ENCODE results near the gene CPT1C. TPM values are rescaled to one million over a fixed set of nuclear protein-coding genes. Genes with fewer than 3 reads are reported as not detected.

CPT1C gene
- 8.9 and 10.1 TPM in 2 replicates for polyA plus RNA-seq (2013)

GRCh38 chr19:49690656-49691242 is at the start of gene CPT1C:
Gene CPT1C, plus strand, starts transcription at chr19:49691116. Its CDS starts 1,137 bp downstream, at chr19:49692253.
- no peak within 1 kb of the TSS for H3K27ac ChIP-seq (ENCODE audit: low read depth, low read length)
- no peak within 1 kb of the TSS for H2BK5ac ChIP-seq (ENCODE audit: low read depth, low read length, poor library complexity)
- H3K9ac ChIP-seq (ENCODE audit: low read length) = peak within 1 kb of the TSS; percentile 18
- no peak within 1 kb of the TSS for H2BK12ac ChIP-seq (ENCODE audit: low read length)
- H2AFZ ChIP-seq (ENCODE audit: insufficient read depth, low read length, poor library complexity) = peak within 1 kb of the TSS; percentile 58
- peaks cover 28 to 29% of the 10 kb centered on the region in 2 experiments for H3K36me3 ChIP-seq (ENCODE audit: control insufficient read depth in 1 of 2, insufficient read depth in 2 of 2, low read length in 2 of 2)
- peak within 1 kb of the TSS; percentile 39 for H2AK5ac ChIP-seq (ENCODE audit: low read length)
- peak within 1 kb of the TSS; percentile 74 for H4K8ac ChIP-seq (ENCODE audit: low read depth, low read length)
- no CpG with 5 or more reads among the region's 38 CpGs for WGBS (ENCODE audit: extremely low coverage, insufficient coverage, insufficient read length)
- no peak within 1 kb of the TSS for H4K91ac ChIP-seq (ENCODE audit: low read depth, low read length)
- H3K79me2 ChIP-seq (ENCODE audit: control insufficient read depth, insufficient read depth, low read length, poor library complexity) = no peaks in the 10 kb centered on the region
- peak within 1 kb of the TSS; percentile 12 for H3K4ac ChIP-seq (ENCODE audit: low read depth, low read length)
- no peak within 1 kb of the TSS for H2BK120ac ChIP-seq (ENCODE audit: insufficient read depth, low read length, poor library complexity)
- peak within 1 kb of the TSS; percentile 64 for H3K4me2 ChIP-seq (ENCODE audit: low read length)
- H3K4me3 ChIP-seq (ENCODE audit: low read depth, low read length) = peak within 1 kb of the TSS; percentile 38
- peak within 1 kb of the TSS; percentile 29 for H4K12ac ChIP-seq (ENCODE audit: low read depth, low read length)
- no peak within 1 kb of the TSS for H3K18ac ChIP-seq (ENCODE audit: low read length)
- no peaks in the 10 kb centered on the region for H3K9me3 ChIP-seq (ENCODE audit: insufficient read depth, low read depth, low read length)
- peaks cover 3% of the 10 kb centered on the region for H3K79me1 ChIP-seq (ENCODE audit: low read length)
- H3K4me1 ChIP-seq (ENCODE audit: control insufficient read depth in 1 of 2, insufficient read depth in 2 of 2, low read length in 2 of 2) = peaks cover 12 to 20% of the 10 kb centered on the region in 2 experiments
- DNase-seq = peak in 1 of 2 donors; percentile 37
- H3K14ac ChIP-seq (ENCODE audit: low read length) = peak within 1 kb of the TSS; percentile 27
- no peak within 1 kb of the TSS for H3K23ac ChIP-seq (ENCODE audit: low read length)
- no peaks in the 10 kb centered on the region for H3K27me3 ChIP-seq (ENCODE audit: insufficient read depth, low read length)

DNA sequence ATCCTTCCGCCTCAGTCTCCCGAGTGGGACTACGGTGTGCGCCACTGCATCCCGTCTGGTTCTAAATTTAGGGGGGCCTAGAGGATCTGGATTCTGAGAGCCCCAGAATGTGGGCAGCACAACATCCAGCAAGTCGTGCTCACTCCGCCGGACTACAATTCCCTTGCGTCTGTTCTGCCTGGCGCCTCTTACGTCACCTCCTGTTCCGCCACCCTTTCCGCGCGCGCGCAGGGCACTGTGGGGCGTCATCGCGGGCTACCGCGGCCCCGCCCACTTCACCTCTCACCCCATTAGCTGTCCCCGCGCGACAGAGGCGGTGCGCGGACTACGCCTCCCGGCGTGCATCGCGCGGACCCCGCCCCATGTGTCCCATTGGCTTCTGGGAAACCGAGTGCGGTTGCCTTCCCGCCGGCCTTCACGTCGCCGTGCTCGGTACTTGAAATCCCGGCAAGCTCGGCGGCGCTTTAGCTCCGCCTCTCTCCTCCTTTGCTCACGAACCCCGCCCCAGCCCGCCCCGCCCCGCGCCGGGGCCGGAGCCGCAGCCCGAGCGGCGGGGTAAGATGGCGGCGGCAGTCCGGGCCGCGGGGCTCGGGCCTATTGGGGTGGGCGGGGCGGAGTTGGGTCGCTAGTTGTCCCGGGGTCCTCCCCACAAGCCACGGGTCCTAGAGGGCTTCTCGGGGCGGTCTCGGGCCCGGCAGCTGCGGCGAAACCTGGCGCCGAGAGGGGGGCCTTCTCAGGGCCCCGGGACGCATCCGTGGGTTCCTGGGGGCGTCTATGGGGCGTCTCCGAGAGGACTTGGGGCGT is 49.0 kb upstream of the CPT1C start, which contains the start of gene SCAF1:
Gene SCAF1 (plus strand): TSS at position 522 of the 804 bp plus-strand sequence. CDS start 2,818 bp downstream, outside the sequence.
- peak within 1 kb of the TSS; percentile 92 for H4K12ac ChIP-seq (ENCODE audit: low read depth, low read length)
- H3K9ac ChIP-seq (ENCODE audit: low read length) = peak within 1 kb of the TSS; percentile 97
- H4K91ac ChIP-seq (ENCODE audit: low read depth, low read length) = peak within 1 kb of the TSS; percentile 99
- H3K9me3 ChIP-seq (ENCODE audit: insufficient read depth, low read depth, low read length) = no peaks in the 10 kb centered on the region
- H3K36me3 ChIP-seq (ENCODE audit: control insufficient read depth in 1 of 2, insufficient read depth in 2 of 2, low read length in 2 of 2) = peaks cover 25% of the 10 kb centered on the region in 2 experiments
- H3K27ac ChIP-seq (ENCODE audit: low read depth, low read length) = peak within 1 kb of the TSS; percentile 100
- H4K8ac ChIP-seq (ENCODE audit: low read depth, low read length) = peak within 1 kb of the TSS; percentile 93
- peak within 1 kb of the TSS; percentile 86 for H2BK12ac ChIP-seq (ENCODE audit: low read length)
- no peak within 1 kb of the TSS for H3K23ac ChIP-seq (ENCODE audit: low read length)
- H3K14ac ChIP-seq (ENCODE audit: low read length) = peak within 1 kb of the TSS; percentile 97
- peaks cover 23% of the 10 kb centered on the region for H3K79me1 ChIP-seq (ENCODE audit: low read length)
- peak within 1 kb of the TSS; percentile 97 for H2AK5ac ChIP-seq (ENCODE audit: low read length)
- H3K18ac ChIP-seq (ENCODE audit: low read length) = peak within 1 kb of the TSS; percentile 74
- H3K79me2 ChIP-seq (ENCODE audit: control insufficient read depth, insufficient read depth, low read length, poor library complexity) = peaks cover 18% of the 10 kb centered on the region
- DNase-seq = peak; percentile 99
- H3K4ac ChIP-seq (ENCODE audit: low read depth, low read length) = peak within 1 kb of the TSS; percentile 96
- H2AFZ ChIP-seq (ENCODE audit: insufficient read depth, low read length, poor library complexity) = peak within 1 kb of the TSS; percentile 21
- peak within 1 kb of the TSS; percentile 89 for H3K4me3 ChIP-seq (ENCODE audit: low read depth, low read length)
- H2BK120ac ChIP-seq (ENCODE audit: insufficient read depth, low read length, poor library complexity) = peak within 1 kb of the TSS; percentile 98
- no peaks in the 10 kb centered on the region for H3K27me3 ChIP-seq (ENCODE audit: insufficient read depth, low read length)
- H3K4me2 ChIP-seq (ENCODE audit: low read length) = peak within 1 kb of the TSS; percentile 85
- WGBS (ENCODE audit: extremely low coverage, insufficient coverage, insufficient read length) = no CpG with 5 or more reads among the region's 87 CpGs
- H3K4me1 ChIP-seq (ENCODE audit: control insufficient read depth in 1 of 2, insufficient read depth in 2 of 2, low read length in 2 of 2) = peaks cover 10 to 30% of the 10 kb centered on the region in 2 experiments
- peak within 1 kb of the TSS; percentile 98 for H2BK5ac ChIP-seq (ENCODE audit: low read depth, low read length, poor library complexity)

DNA sequence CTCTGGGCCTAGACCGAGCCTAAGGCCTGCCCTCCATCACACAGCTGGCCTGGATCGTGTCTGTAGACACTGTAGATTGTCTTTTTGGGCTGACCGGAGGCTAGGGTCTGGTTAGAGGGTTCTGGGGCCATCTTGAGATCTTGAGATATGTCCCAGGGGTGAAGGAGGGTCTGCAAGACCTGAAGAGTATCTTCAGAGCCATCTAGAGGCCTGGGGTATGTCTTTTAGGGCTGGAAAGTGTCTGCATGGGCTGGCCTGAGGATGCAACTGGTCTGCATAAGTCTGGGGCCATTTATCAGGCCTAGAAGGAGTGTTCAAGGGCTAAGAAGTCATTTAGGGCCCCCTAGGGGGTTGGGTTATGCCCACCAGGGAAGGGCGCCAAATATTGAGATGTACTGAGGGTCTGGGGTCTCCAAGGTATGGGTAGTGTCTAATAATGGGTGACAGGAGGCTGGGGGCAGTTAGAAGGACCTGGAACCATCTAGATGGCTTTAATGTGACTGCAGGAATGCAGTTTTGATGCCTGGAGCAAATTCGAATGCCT is 48.4 kb upstream of the CPT1C start:
- Histone ChIP-seq H2AK5ac (ENCODE audit: low read length) (peak overlapping the region; percentile 97), H2BK120ac (ENCODE audit: insufficient read depth, low read length, poor library complexity) (peak overlapping the region; percentile 92), H4K91ac (ENCODE audit: low read depth, low read length) (peak overlapping the region; percentile 93), H2BK12ac (ENCODE audit: low read length) (no peak overlapping the region), H3K9ac (ENCODE audit: low read length) (peak overlapping the region; percentile 97), H3K4me3 (ENCODE audit: low read depth, low read length) (peak overlapping the region; percentile 89), H3K4ac (ENCODE audit: low read depth, low read length) (peak overlapping the region; percentile 96), H3K79me2 (ENCODE audit: control insufficient read depth, insufficient read depth, low read length, poor library complexity) (peaks cover 18% of the 10 kb centered on the region), H3K23ac (ENCODE audit: low read length) (no peak overlapping the region), H3K14ac (ENCODE audit: low read length) (peak overlapping the region; percentile 97), H4K12ac (ENCODE audit: low read depth, low read length) (peak overlapping the region; percentile 78), H3K4me2 (ENCODE audit: low read length) (peak overlapping the region; percentile 85), H3K27ac (ENCODE audit: low read depth, low read length) (peak overlapping the region; percentile 96), H3K27me3 (ENCODE audit: insufficient read depth, low read length) (no peaks in the 10 kb centered on the region), H3K4me1 (ENCODE audit: control insufficient read depth in 1 of 2, insufficient read depth in 2 of 2, low read length in 2 of 2) (peaks cover 10 to 30% of the 10 kb centered on the region in 2 experiments), H4K8ac (ENCODE audit: low read depth, low read length) (peak overlapping the region; percentile 93), H2AFZ (ENCODE audit: insufficient read depth, low read length, poor library complexity) (peak overlapping the region; percentile 21), H3K9me3 (ENCODE audit: insufficient read depth, low read depth, low read length) (no peaks in the 10 kb centered on the region), H3K18ac (ENCODE audit: low read length) (peak overlapping the region; percentile 67), H3K79me1 (ENCODE audit: low read length) (peaks cover 23% of the 10 kb centered on the region), H2BK5ac (ENCODE audit: low read depth, low read length, poor library complexity) (peak overlapping the region; percentile 88), H3K36me3 (ENCODE audit: control insufficient read depth in 1 of 2, insufficient read depth in 2 of 2, low read length in 2 of 2) (peaks cover 31 to 32% of the 10 kb centered on the region in 2 experiments)
- peak in 1 of 2 donors; percentile 44 for DNase-seq
- no CpG with 5 or more reads among the region's 5 CpGs for WGBS (ENCODE audit: extremely low coverage, insufficient coverage, insufficient read length)

DNA sequence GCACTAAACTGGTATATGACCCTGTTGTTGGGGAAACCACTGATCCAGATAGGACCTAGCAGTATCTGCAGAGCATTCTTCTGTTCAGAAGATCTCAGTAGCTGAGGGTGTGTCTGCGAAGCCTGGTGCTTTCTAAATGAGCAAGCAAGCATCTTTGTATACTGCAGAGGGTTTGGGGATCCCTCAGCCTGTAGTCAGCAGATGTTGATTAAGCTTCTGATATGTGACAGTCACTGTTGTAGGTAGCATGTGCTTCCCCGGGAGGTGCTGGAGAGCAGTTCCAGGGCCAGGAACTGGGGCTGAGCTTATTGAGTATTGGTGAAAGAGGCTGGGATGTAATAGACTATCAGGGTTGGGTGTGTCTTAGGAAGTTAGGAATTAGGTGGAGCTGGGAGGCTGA is 47.5 kb upstream of the CPT1C start:
- H3K14ac ChIP-seq (ENCODE audit: low read length) = no peak overlapping the region
- no peaks in the 10 kb centered on the region for H3K9me3 ChIP-seq (ENCODE audit: insufficient read depth, low read depth, low read length)
- H3K9ac ChIP-seq (ENCODE audit: low read length) = peak overlapping the region; percentile 54
- no peaks in the 10 kb centered on the region for H3K27me3 ChIP-seq (ENCODE audit: insufficient read depth, low read length)
- H3K4me1 ChIP-seq (ENCODE audit: control insufficient read depth in 1 of 2, insufficient read depth in 2 of 2, low read length in 2 of 2) = peaks cover 6 to 22% of the 10 kb centered on the region in 2 experiments
- peaks cover 18% of the 10 kb centered on the region for H3K79me2 ChIP-seq (ENCODE audit: control insufficient read depth, insufficient read depth, low read length, poor library complexity)
- no peak overlapping the region for H2AFZ ChIP-seq (ENCODE audit: insufficient read depth, low read length, poor library complexity)
- H3K4me2 ChIP-seq (ENCODE audit: low read length) = peak overlapping the region; percentile 25
- no peak overlapping the region for H2AK5ac ChIP-seq (ENCODE audit: low read length)
- H4K8ac ChIP-seq (ENCODE audit: low read depth, low read length) = no peak overlapping the region
- H3K4me3 ChIP-seq (ENCODE audit: low read depth, low read length) = no peak overlapping the region
- H2BK5ac ChIP-seq (ENCODE audit: low read depth, low read length, poor library complexity) = no peak overlapping the region
- no peak overlapping the region for H2BK120ac ChIP-seq (ENCODE audit: insufficient read depth, low read length, poor library complexity)
- no peak for DNase-seq
- H3K79me1 ChIP-seq (ENCODE audit: low read length) = peaks cover 23% of the 10 kb centered on the region
- H3K4ac ChIP-seq (ENCODE audit: low read depth, low read length) = peak overlapping the region; percentile 93
- H3K36me3 ChIP-seq (ENCODE audit: control insufficient read depth in 1 of 2, insufficient read depth in 2 of 2, low read length in 2 of 2) = peaks cover 32 to 35% of the 10 kb centered on the region in 2 experiments
- H3K18ac ChIP-seq (ENCODE audit: low read length) = no peak overlapping the region
- no peak overlapping the region for H2BK12ac ChIP-seq (ENCODE audit: low read length)
- no peak overlapping the region for H4K12ac ChIP-seq (ENCODE audit: low read depth, low read length)
- no CpG with 5 or more reads among the region's 2 CpGs for WGBS (ENCODE audit: extremely low coverage, insufficient coverage, insufficient read length)
- H4K91ac ChIP-seq (ENCODE audit: low read depth, low read length) = no peak overlapping the region
- H3K23ac ChIP-seq (ENCODE audit: low read length) = no peak overlapping the region
- H3K27ac ChIP-seq (ENCODE audit: low read depth, low read length) = no peak overlapping the region
